HCT116 (cell line): ENCODE data around the gene SBNO2. TPM values are rescaled to one million over a fixed set of nuclear protein-coding genes. Genes with fewer than 3 reads are reported as not detected.

Experiments used
- ATAC-seq: fragments of 200-7000 bp; cut with Tn5 transposase; 2 replicates; pipeline ENCODE4 v1.9.1; 2020; ENCODE audit warnings: mild to moderate bottlenecking, moderate library complexity
- BruUV-seq: library from RNA; stranded (reverse); fragments of 400-500 nt; replicated peaks from 2 replicates; lab custom pipeline; 2021; lab: Mats Ljungman, UMichigan
- CTCF ChIA-PET: fragments of 300-600 bp; sonication (Branson Sonifier 250); formaldehyde crosslinking; loops from one replicate; lab custom pipeline; 2021; ENCODE audit warnings: antibody characterized with exemption; lab: Charles Lee
- POLR2A ChIA-PET: fragments of 300-600, 350-600 bp; sonication (Branson Sonifier 250); formaldehyde crosslinking; loops from one replicate; lab custom pipeline; 2021; ENCODE audit warnings: antibody characterized with exemption; lab: Charles Lee
- RAD21 ChIA-PET, 2 experiments: fragments of 300-600 bp; sonication (Branson Sonifier 250); formaldehyde crosslinking; loops; one replicate each; lab custom pipeline; 2023; ENCODE audit warnings: low total read pairs in 2 of 2; ENCODE audit not compliant: uncharacterized antibody in 2 of 2, unreplicated experiment in 2 of 2, low non-redundant PET in 1 of 2; lab: Charles Lee
- DNase-seq: peaks from one replicate; pipeline ENCODE4 v3.0.0-alpha.2; 2010; ENCODE audit warnings: low read depth, low spot score
- H2AFZ ChIP-seq: fragments of 200-600 bp; shearing (Covaris generic), sonication (generic); 2 replicates; pipeline ENCODE4 v1.6.1; 2017; ENCODE audit warnings: low read depth, mixed run types, mixed read lengths, antibody characterized with exemption, low read length; ENCODE audit not compliant: poor library complexity, severe bottlenecking
- H3K27ac ChIP-seq: 2 replicates; pipeline ENCODE4 v1.5.1; 2012; ENCODE audit warnings: low read depth, low read length
- H3K27me3 ChIP-seq: fragments of 200-600 bp; sonication (generic); 2 replicates; pipeline ENCODE4 v1.6.1; 2016; ENCODE audit warnings: mixed run types, low read length, mixed read lengths; ENCODE audit not compliant: insufficient read depth
- H3K36me3 ChIP-seq, 2 experiments: fragments of 200-500 bp in 1 of 2; fragments of 200-600 bp in 1 of 2; sonication (Bioruptor generic) in 1 of 2; sonication (generic) in 1 of 2; 2 replicates each; pipeline versions ENCODE4 v1.5.1 to v1.6.1; 2014 to 2016; ENCODE audit warnings: low read length in 2 of 2, inconsistent platforms in 1 of 2, mixed read lengths in 1 of 2, mixed run types in 1 of 2; ENCODE audit not compliant: insufficient read depth in 2 of 2, control insufficient read depth in 1 of 2
- H3K4me1 ChIP-seq, 2 experiments: fragments of 200-600 bp in 1 of 2; sonication (generic) in 1 of 2; 2 replicates each; pipeline versions ENCODE4 v1.5.1 to v1.6.1; 2012 to 2017; ENCODE audit warnings: low read length in 2 of 2, inconsistent platforms in 1 of 2, mild to moderate bottlenecking in 1 of 2, mixed read lengths in 1 of 2, mixed run types in 1 of 2, moderate library complexity in 1 of 2; ENCODE audit not compliant: insufficient read depth in 2 of 2, control insufficient read depth in 1 of 2
- H3K4me2 ChIP-seq: fragments of 200-600 bp; sonication (generic); 2 replicates; pipeline ENCODE4 v1.6.1; 2017; ENCODE audit warnings: mixed run types, low read length, mixed read lengths
- H3K4me3 ChIP-seq, 2 experiments: fragments of 200-600 bp in 1 of 2; sonication (generic) in 1 of 2; replicated peaks in 1 of 2; 2 replicates each; pipeline ENCODE4 v1.5.1; 2011 to 2016; ENCODE audit warnings: low read length in 2 of 2, control low read depth in 1 of 2, low read depth in 1 of 2, mild to moderate bottlenecking in 1 of 2, mixed read lengths in 1 of 2, mixed run types in 1 of 2
- H3K79me2 ChIP-seq: fragments of 200-600 bp; sonication (generic); 2 replicates; pipeline ENCODE4 v1.6.1; 2017; ENCODE audit warnings: mild to moderate bottlenecking, mixed run types, low read length, moderate library complexity, mixed read lengths; ENCODE audit not compliant: insufficient read depth
- H3K9ac ChIP-seq: fragments of 200-600 bp; sonication (generic); 2 replicates; pipeline ENCODE4 v1.6.1; 2016; ENCODE audit warnings: low read length, mixed read lengths
- H3K9me2 ChIP-seq: fragments of 200-600 bp; sonication (generic), shearing (Covaris generic); 2 replicates; pipeline ENCODE4 v1.6.1; 2017; ENCODE audit warnings: mixed run types, mild to moderate bottlenecking, moderate library complexity; ENCODE audit not compliant: insufficient read depth
- H3K9me3 ChIP-seq, 2 experiments: fragments of 200-500 bp in 1 of 2; fragments of 200-600 bp in 1 of 2; sonication (Bioruptor generic) in 1 of 2; sonication (generic) in 1 of 2; 2 replicates each; pipeline ENCODE4 v1.6.1; 2014 to 2017; ENCODE audit warnings: low read length in 2 of 2, mixed read lengths in 2 of 2, inconsistent platforms in 1 of 2, low read depth in 1 of 2, mild to moderate bottlenecking in 1 of 2, mixed run types in 1 of 2, moderate library complexity in 1 of 2; ENCODE audit not compliant: control insufficient read depth in 1 of 2, insufficient read depth in 1 of 2
- H4K20me1 ChIP-seq: fragments of 200-600 bp; sonication (generic), shearing (Covaris generic); 2 replicates; pipeline ENCODE4 v1.6.1; 2017; ENCODE audit warnings: mixed run types, mild to moderate bottlenecking, moderate library complexity; ENCODE audit not compliant: insufficient read depth
- CEBPB ChIP-seq: IDR thresholded peaks from 2 replicates; pipeline ENCODE4 v1.6.1; 2012; ENCODE audit warnings: low read depth
- JUND ChIP-seq: IDR thresholded peaks from 2 replicates; pipeline ENCODE4 v1.6.1; 2012
- POLR2AphosphoS5 ChIP-seq: IDR thresholded peaks from 2 replicates; pipeline ENCODE4 v1.6.1; 2011; ENCODE audit warnings: mild to moderate bottlenecking, low read depth, low read length, moderate library complexity
- RAD21 ChIP-seq: IDR thresholded peaks from 2 replicates; pipeline ENCODE4 v1.6.1; 2012; ENCODE audit warnings: low read depth, mild to moderate bottlenecking
- SIN3A ChIP-seq: IDR thresholded peaks from 2 replicates; pipeline ENCODE4 v1.6.1; 2012; ENCODE audit warnings: low read depth
- SP1 ChIP-seq: IDR thresholded peaks from 2 replicates; pipeline ENCODE4 v1.6.1; 2012; ENCODE audit warnings: low read depth
- TCF7L2 ChIP-seq: IDR thresholded peaks from 2 replicates; pipeline ENCODE4 v1.7.0; 2011; ENCODE audit warnings: borderline replicate concordance, inconsistent platforms; ENCODE audit not compliant: insufficient read depth, insufficient read length; ENCODE audit errors: extremely low read depth
- ZFX ChIP-seq: fragments of 450-650 bp; IDR thresholded peaks from 2 replicates; pipeline ENCODE4 v1.6.1; 2017
- intact Hi-C: fragments of 100-400 bp; cut with micrococcal nuclease; formaldehyde crosslinking; loops from 2 replicates; pipeline ENCODE4 v1.10.0; 2022
- total RNA-seq: library from RNA; stranded (reverse); gene quantifications from one replicate; pipeline ENCODE4 v1.2.1, GENCODE V29; 2021; ENCODE audit not compliant: unreplicated experiment
- TF ChIP-seq, protein P1 (sequence below), 3 experiments: fragments of 200-600 bp in 1 of 3; sonication (generic) in 1 of 3; IDR thresholded peaks in 2 of 3; conservative IDR thresholded peaks in 1 of 3; 2 replicates each; pipeline ENCODE4 v1.5.1; 2012 to 2017; ENCODE audit warnings: low read depth in 2 of 3, low read length in 2 of 3, antibody characterized with exemption in 1 of 3, borderline replicate concordance in 1 of 3, control low read depth in 1 of 3, mild to moderate bottlenecking in 1 of 3, mixed read lengths in 1 of 3, mixed run types in 1 of 3, moderate library complexity in 1 of 3; ENCODE audit not compliant: insufficient read depth in 1 of 3
- TF ChIP-seq, protein P2 (sequence below): IDR thresholded peaks from 2 replicates; pipeline ENCODE4 v1.6.1; 2012
- TF ChIP-seq, protein P3 (sequence below): IDR thresholded peaks from 2 replicates; pipeline ENCODE4 v1.6.1; 2012; ENCODE audit warnings: low read depth

The SBNO2 gene
- total RNA-seq, 1 experiment from 2014 or later = 66.4 TPM

DNA sequence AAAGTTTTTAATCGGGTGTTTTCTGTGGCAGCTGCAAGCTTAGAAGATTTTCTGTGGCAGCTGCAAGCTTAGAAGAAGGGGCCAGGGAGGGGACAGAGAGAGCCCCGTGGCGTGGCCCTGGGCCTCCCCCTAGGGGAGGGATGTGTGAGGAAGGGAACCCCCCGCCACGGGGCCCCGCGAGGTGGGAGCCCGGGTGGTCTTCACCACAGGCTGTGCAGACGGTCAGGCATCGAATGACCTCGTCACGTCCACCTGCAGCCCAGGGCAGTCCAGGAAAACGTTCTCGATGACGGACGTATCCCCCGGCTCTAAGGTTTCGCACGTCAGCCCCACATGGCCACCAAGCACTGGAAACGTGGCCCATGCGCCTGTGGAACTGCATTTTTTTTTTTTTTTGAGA is 87.5 kb downstream of the SBNO2 start (continued):
- TF ChIP-seq, protein P1, sequence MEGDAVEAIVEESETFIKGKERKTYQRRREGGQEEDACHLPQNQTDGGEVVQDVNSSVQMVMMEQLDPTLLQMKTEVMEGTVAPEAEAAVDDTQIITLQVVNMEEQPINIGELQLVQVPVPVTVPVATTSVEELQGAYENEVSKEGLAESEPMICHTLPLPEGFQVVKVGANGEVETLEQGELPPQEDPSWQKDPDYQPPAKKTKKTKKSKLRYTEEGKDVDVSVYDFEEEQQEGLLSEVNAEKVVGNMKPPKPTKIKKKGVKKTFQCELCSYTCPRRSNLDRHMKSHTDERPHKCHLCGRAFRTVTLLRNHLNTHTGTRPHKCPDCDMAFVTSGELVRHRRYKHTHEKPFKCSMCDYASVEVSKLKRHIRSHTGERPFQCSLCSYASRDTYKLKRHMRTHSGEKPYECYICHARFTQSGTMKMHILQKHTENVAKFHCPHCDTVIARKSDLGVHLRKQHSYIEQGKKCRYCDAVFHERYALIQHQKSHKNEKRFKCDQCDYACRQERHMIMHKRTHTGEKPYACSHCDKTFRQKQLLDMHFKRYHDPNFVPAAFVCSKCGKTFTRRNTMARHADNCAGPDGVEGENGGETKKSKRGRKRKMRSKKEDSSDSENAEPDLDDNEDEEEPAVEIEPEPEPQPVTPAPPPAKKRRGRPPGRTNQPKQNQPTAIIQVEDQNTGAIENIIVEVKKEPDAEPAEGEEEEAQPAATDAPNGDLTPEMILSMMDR (IDR thresholded peaks at IDR 0.05 in 2 of 3, conservative IDR thresholded peaks at IDR 0.05 in 1 of 3; ENCODE audit: borderline replicate concordance in 1 of 3, insufficient read depth in 1 of 3, low read depth in 2 of 3, low read length in 2 of 3) = no peak
- TF ChIP-seq ZFX = no peak
- no peak for TF ChIP-seq TCF7L2

DNA sequence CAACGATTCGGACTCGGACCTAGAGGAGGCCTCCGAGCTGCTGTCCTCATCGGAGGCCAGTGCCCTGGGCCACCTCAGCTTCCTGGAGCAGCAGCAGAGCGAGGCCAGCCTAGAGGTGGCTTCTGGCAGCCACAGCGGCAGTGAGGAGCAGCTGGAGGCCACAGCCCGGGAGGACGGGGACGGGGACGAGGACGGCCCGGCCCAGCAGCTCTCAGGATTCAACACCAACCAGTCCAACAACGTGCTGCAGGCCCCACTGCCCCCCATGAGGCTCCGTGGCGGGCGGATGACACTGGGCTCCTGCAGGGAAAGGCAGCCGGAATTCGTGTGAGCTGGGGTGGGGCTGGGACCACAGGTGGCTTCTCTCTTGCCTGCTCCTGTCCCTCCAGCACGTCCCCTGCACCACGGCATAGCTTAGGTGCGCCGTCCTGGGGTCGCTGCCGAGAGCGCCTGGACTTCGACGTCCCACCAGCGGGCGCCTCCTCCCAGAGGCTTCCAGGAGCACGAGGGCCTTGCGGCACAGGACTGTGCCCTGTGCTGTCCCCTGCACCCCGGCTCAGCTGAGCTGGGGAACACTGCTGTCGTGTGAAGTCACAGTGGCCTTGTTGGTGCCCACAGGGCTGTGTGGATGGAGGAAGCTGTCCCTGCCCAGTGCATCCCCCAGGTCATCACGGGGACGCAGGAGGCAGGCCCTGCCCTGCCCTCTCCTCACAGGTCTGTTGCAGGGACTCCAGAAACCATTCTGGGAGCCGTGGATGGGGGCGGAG is 88.2 kb downstream of the SBNO2 start:
- ChIA-PET POLR2A (no interaction called here), CTCF (no interaction called here), RAD21 (no interaction called here)
- Histone ChIP-seq H4K20me1 (no peaks in the 10 kb centered on the region), H3K36me3 (peaks cover 9 to 25% of the 10 kb centered on the region in 2 experiments; a peak in 3 of 4 replicates), H3K9me3 (no peaks in the 10 kb centered on the region), H3K4me1 (peaks cover 4 to 18% of the 10 kb centered on the region in 2 experiments), H3K4me3 (no peak overlapping the region), H3K27me3 (no peaks in the 10 kb centered on the region), H3K79me2 (peaks cover 3% of the 10 kb centered on the region; the same call in 1 of the 2 replicates), H2AFZ (no peak overlapping the region), H3K27ac (peak overlapping the region; percentile 26; the same call in 1 of the 2 replicates), H3K4me2 (no peak overlapping the region), H3K9ac (no peak overlapping the region), H3K9me2 (no peaks in the 10 kb centered on the region)
- BruUV-seq = no TSS peak
- intact Hi-C loops = no loop called here
- ATAC-seq = no peak
- no peak for DNase-seq
- TF ChIP-seq TCF7L2 (no peak), RAD21 (no peak), SP1 (no peak), POLR2AphosphoS5 (no peak), JUND (no peak), SIN3A (no peak), CEBPB (no peak), ZFX (no peak)
- TF ChIP-seq, protein P1 (IDR thresholded peaks at IDR 0.05 in 2 of 3, conservative IDR thresholded peaks at IDR 0.05 in 1 of 3; ENCODE audit: borderline replicate concordance in 1 of 3, insufficient read depth in 1 of 3, low read depth in 2 of 3, low read length in 2 of 3) = no peak
- TF ChIP-seq, protein P2, sequence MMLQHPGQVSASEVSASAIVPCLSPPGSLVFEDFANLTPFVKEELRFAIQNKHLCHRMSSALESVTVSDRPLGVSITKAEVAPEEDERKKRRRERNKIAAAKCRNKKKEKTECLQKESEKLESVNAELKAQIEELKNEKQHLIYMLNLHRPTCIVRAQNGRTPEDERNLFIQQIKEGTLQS = no peak
- TF ChIP-seq, protein P3, sequence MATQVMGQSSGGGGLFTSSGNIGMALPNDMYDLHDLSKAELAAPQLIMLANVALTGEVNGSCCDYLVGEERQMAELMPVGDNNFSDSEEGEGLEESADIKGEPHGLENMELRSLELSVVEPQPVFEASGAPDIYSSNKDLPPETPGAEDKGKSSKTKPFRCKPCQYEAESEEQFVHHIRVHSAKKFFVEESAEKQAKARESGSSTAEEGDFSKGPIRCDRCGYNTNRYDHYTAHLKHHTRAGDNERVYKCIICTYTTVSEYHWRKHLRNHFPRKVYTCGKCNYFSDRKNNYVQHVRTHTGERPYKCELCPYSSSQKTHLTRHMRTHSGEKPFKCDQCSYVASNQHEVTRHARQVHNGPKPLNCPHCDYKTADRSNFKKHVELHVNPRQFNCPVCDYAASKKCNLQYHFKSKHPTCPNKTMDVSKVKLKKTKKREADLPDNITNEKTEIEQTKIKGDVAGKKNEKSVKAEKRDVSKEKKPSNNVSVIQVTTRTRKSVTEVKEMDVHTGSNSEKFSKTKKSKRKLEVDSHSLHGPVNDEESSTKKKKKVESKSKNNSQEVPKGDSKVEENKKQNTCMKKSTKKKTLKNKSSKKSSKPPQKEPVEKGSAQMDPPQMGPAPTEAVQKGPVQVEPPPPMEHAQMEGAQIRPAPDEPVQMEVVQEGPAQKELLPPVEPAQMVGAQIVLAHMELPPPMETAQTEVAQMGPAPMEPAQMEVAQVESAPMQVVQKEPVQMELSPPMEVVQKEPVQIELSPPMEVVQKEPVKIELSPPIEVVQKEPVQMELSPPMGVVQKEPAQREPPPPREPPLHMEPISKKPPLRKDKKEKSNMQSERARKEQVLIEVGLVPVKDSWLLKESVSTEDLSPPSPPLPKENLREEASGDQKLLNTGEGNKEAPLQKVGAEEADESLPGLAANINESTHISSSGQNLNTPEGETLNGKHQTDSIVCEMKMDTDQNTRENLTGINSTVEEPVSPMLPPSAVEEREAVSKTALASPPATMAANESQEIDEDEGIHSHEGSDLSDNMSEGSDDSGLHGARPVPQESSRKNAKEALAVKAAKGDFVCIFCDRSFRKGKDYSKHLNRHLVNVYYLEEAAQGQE = no peak
